Sigmoid colon (tissue), 7 donors: ENCODE measurements around the gene DBNDD1. TPM values are rescaled to one million over a fixed set of nuclear protein-coding genes. Genes with fewer than 3 reads are reported as not detected.
"Not testable (repeated sequence)": the region's sequence is repeated elsewhere in the genome, so short reads cannot be mapped to it uniquely, and the experiment has no call there.

Experiments used
- DNase-seq: peaks from one replicate; pipeline ENCODE4 v3.0.0-alpha.2; 2019
- H3K27ac ChIP-seq, 4 donors: fragments of 200-600 bp; sonication (generic); one replicate each; pipeline ENCODE4 v1.5.1; 2016 to 2019; ENCODE audit warnings: mild to moderate bottlenecking in 1 of 4
- H3K27me3 ChIP-seq, 3 donors: fragments of 200-600 bp; sonication (generic); one replicate each; pipeline ENCODE4 v1.5.1; 2019; ENCODE audit warnings: mild to moderate bottlenecking in 1 of 3
- H3K36me3 ChIP-seq, 4 donors: fragments of 200-600 bp; sonication (generic); one replicate each; pipeline ENCODE4 v1.5.1; 2016 to 2019
- H3K4me1 ChIP-seq, 4 donors: fragments of 200-600 bp; sonication (generic); one replicate each; pipeline ENCODE4 v1.5.1; 2017 to 2019
- H3K4me3 ChIP-seq, 4 donors: fragments of 200-600 bp; sonication (generic); one replicate each; pipeline ENCODE4 v1.5.1; 2017 to 2019; ENCODE audit warnings: mild to moderate bottlenecking in 2 of 4, moderate library complexity in 1 of 4
- H3K9me3 ChIP-seq, 4 donors: fragments of 200-600 bp in 3 of 4; sonication (generic) in 3 of 4; one replicate each; pipeline versions ENCODE4 v1.5.1 to v1.6.1; 2013 to 2019
- EP300 ChIP-seq, 4 donors: sonication (generic); formaldehyde crosslinking; IDR thresholded peaks; one replicate each; pipeline ENCODE4 v1.6.1; 2017; ENCODE audit warnings: antibody characterized with exemption in 4 of 4
- POLR2A ChIP-seq, 2 donors: fragments of 450-650 bp; IDR thresholded peaks; one replicate each; pipeline ENCODE4 v1.6.1; 2016; ENCODE audit warnings: antibody characterized with exemption in 2 of 2, mild to moderate bottlenecking in 2 of 2, moderate library complexity in 2 of 2
- POLR2AphosphoS5 ChIP-seq, 4 donors: sonication (generic); formaldehyde crosslinking; IDR thresholded peaks; one replicate each; pipeline ENCODE4 v1.6.1; 2017; ENCODE audit warnings: antibody characterized with exemption in 4 of 4
- WGBS, 2 donors: extraction: QIAGEN DNeasy Blood & Tissue Kit; methylation state at CpG; one replicate each; pipeline ENCODE4 v1.1.7; 2013; 5-methylcytosine and 5-hydroxymethylcytosine counted together
- intact Hi-C: fragments of 100-400 bp; cut with DNase I; formaldehyde crosslinking; loops from one replicate; pipeline ENCODE4 v1.15.1; 2023
- polyA plus RNA-seq, 3 donors: library from polyadenylated mRNA; stranded (reverse); fragments of 200-250 nt; gene quantifications; one replicate each; pipeline ENCODE4 v1.2.3, GENCODE V29; 2013
- total RNA-seq, 4 donors: library from RNA; depleted of rRNA; stranded (reverse); fragments of >200 nt; gene quantifications; one replicate each; pipeline ENCODE4 v1.1.0, GENCODE V29; 2016
- TF ChIP-seq, protein P1 (sequence below), 4 experiments: fragments of 450-650 bp in 3 of 4; fragments of 200-600 bp in 1 of 4; IDR thresholded peaks; one replicate each; pipeline ENCODE4 v1.5.1; 2016 to 2019; ENCODE audit warnings: antibody characterized with exemption in 4 of 4, mild to moderate bottlenecking in 3 of 4, moderate library complexity in 2 of 4
- donor health status: healthy with polysubstance abuse.
- donor health status: Bipolar disorder and iron deficiency.
- donor health status: healthy.

Gene DBNDD1
- total and polyA plus RNA-seq, 7 donors = 1.4 to 5.0 (median 3.3) TPM; not detected in 1

DNA sequence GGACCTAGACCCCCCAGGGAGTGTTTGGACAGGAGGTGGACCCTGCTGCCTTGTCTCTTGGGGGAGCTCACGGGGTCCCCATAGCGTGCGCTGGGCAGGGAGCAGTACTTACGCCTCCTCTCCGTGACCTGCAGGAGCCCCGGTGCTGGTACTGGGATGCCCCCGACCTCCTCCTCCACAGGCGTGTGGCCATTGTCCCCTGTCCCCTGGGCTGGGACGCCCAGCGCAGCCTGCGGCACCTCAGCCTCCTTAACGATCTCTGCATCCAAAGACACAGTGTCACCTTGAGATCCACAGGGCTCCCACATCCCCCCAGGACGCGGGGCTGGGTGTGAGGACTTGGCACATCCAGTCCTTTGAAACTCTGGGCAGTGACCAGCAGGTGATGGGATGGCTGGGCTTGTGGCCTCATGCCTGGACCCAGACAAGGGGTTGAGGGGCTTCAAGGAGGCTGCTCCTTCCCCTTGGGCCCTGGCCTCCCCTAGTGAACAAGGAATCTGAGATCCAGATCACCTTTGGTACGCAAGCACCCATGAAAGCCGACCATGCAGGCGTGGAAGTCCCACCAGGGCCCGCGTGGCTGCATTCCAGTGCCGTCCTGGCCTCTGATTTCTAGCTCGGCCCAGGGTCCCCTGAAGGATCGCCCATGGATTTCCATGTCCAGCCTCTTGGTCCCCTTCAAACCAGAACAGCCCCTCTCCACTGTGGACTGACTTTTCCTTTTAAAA, 9.9 kb downstream of the DBNDD1 start:
- 84 to 89% methylated on average over 22 of the region's 22 CpGs for WGBS, 2 donors
- H3K27me3 ChIP-seq = no peaks in the 10 kb centered on the region
- no peaks in the 10 kb centered on the region for H3K9me3 ChIP-seq
- H3K4me3 ChIP-seq = no peak overlapping the region
- TF ChIP-seq, protein P1, sequence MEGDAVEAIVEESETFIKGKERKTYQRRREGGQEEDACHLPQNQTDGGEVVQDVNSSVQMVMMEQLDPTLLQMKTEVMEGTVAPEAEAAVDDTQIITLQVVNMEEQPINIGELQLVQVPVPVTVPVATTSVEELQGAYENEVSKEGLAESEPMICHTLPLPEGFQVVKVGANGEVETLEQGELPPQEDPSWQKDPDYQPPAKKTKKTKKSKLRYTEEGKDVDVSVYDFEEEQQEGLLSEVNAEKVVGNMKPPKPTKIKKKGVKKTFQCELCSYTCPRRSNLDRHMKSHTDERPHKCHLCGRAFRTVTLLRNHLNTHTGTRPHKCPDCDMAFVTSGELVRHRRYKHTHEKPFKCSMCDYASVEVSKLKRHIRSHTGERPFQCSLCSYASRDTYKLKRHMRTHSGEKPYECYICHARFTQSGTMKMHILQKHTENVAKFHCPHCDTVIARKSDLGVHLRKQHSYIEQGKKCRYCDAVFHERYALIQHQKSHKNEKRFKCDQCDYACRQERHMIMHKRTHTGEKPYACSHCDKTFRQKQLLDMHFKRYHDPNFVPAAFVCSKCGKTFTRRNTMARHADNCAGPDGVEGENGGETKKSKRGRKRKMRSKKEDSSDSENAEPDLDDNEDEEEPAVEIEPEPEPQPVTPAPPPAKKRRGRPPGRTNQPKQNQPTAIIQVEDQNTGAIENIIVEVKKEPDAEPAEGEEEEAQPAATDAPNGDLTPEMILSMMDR (IDR thresholded peaks at IDR 0.05) = no peak
- TF ChIP-seq POLR2A (IDR thresholded peaks at IDR 0.05) (no peak), EP300 (IDR thresholded peaks at IDR 0.05) (no peak), POLR2AphosphoS5 (IDR thresholded peaks at IDR 0.05) (no peak)
- DNase-seq = no peak
- no peaks in the 10 kb centered on the region for H3K36me3 ChIP-seq
- no peaks in the 10 kb centered on the region for H3K4me1 ChIP-seq
- intact Hi-C loops = no loop called here
- no peak overlapping the region for H3K27ac ChIP-seq

DNA sequence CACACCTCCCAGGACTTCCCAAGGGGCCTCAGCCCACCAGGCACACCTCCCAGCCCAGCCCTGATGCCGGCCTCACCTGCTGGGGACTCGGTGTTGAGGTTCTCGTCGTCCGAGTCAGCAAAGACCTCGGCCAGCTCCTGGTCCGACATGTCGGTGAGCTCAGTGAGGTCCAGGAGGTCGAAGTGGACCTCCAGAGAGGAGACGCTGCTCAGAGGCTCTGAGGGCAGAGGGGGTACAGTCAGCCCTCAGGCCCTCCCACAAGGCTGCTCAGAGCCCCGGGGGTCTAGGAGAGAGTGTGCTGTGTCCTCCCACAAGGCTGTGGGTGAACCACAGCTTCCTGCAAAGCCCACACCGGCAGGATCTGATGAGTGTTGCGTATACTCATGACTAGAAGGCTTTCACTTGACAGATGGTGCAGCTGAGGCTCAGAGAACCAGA, 10.5 kb downstream of the DBNDD1 start:
- H3K4me3 ChIP-seq = no peak overlapping the region
- H3K27me3 ChIP-seq = no peaks in the 10 kb centered on the region
- H3K36me3 ChIP-seq = no peaks in the 10 kb centered on the region
- DNase-seq = no peak
- intact Hi-C loops = no loop called here
- no peaks in the 10 kb centered on the region for H3K4me1 ChIP-seq
- 47 to 83% methylated on average over 13 of the region's 13 CpGs for whole genome bisulfite sequencing, 2 donors
- TF ChIP-seq POLR2AphosphoS5 (IDR thresholded peaks at IDR 0.05) (no peak), EP300 (IDR thresholded peaks at IDR 0.05) (no peak), POLR2A (IDR thresholded peaks at IDR 0.05) (no peak)
- TF ChIP-seq, protein P1 (IDR thresholded peaks at IDR 0.05) = no peak
- no peaks in the 10 kb centered on the region for H3K9me3 ChIP-seq
- no peak overlapping the region for H3K27ac ChIP-seq

DNA sequence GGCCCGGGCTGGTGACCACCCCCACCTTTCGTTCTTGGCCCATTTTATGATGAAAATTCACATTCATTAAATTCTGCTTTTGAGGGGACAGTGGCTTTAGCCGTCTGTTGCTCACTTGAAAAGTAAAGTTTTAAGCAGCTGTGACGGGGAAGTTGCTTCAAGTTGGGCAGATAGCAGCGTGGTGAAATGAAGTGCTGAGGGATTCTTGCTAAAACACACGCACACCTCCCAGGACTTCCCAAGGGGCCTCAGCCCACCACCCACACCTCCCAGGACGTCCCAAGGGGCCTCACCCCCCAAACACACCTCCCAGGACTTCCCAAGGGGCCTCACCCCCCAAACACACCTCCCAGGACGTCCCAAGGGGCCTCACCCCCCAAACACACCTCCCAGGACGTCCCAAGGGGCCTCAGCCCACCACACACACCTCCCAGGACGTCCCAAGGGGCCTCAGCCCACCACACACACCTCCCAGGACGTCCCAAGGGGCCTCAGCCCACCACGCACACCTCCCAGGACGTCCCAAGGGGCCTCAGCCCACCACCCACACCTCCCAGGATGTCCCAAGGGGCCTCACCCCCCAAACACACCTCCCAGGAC, 11.5 kb downstream of the DBNDD1 start:
- DNase-seq, H3K9me3 ChIP-seq, intact Hi-C loops, H3K36me3 ChIP-seq, H3K27ac ChIP-seq, H3K4me3 ChIP-seq, H3K4me1 ChIP-seq, H3K27me3 ChIP-seq: not testable (repeated sequence)
- 62 to 75% methylated on average over 13 of the region's 13 CpGs for WGBS, 2 donors

DNA sequence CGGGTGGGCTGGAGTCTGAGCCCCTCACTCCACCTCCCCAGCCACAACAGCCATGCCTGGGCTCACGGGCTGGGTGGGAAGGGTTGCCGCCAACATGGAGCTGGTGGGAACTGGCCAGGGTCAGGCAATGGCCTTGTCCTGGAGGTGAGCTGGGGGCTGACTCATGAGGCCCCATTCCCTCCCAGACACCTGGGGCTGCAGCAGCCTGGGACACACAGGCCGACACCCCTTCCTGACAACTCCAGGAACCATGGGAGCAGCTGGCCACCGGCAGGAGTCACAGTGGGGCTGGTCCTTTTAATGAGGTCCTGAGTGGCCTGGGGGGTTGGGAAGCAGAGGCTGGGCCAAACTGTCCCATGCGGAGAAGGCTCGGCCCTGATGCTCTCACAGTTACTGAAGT, 12.2 kb downstream of the DBNDD1 start:
- intact Hi-C loops = no loop called here
- Histone ChIP-seq H3K4me3 (no peak overlapping the region), H3K27me3 (no peaks in the 10 kb centered on the region), H3K36me3 (no peaks in the 10 kb centered on the region), H3K9me3 (no peaks in the 10 kb centered on the region), H3K27ac (no peak overlapping the region), H3K4me1 (no peaks in the 10 kb centered on the region)
- TF ChIP-seq EP300 (IDR thresholded peaks at IDR 0.05) (no peak), POLR2AphosphoS5 (IDR thresholded peaks at IDR 0.05) (no peak), POLR2A (IDR thresholded peaks at IDR 0.05) (no peak)
- TF ChIP-seq, protein P1 (IDR thresholded peaks at IDR 0.05) = no peak
- DNase-seq = no peak
- WGBS, 2 donors = 86 to 88% methylated on average over 7 of the region's 7 CpGs

DNA sequence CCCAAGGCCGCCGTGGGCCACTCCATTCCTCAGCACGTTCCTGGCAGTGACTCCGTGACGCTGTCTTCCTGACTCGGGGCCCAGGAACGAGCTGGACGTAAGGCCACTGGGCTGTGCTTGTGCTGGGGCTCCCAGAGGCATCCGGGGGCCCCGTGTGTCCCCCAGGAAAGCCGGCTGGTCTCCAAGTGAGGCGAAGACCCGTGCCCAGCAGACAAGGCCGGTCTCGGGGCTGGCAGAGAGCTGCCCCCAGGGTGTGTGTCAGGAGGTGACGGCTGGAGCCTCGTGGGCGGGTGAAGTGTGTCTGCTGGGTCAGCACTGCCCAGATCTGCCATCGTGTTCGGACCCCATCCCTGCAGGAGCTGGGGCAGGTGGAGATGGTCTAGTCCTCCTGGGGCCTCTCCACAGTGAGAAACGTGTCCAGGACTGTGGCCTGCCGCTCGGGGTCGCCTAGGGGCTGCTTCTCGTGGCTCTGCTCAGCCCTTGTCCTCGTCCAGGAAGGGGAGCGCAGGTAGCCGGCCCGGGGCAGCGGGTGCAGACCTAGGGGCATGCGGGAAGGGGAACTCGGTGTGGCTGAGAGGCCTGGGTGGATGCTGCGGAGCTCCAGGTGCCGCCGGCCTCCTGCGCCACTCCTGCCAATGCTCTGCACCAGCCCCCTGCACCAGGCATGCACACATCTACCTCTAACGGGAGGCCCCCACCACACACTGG, 13.1 kb downstream of the DBNDD1 start:
- TF ChIP-seq EP300 (IDR thresholded peaks at IDR 0.05) (no peak), POLR2A (IDR thresholded peaks at IDR 0.05) (no peak), POLR2AphosphoS5 (IDR thresholded peaks at IDR 0.05) (no peak)
- TF ChIP-seq, protein P1 (IDR thresholded peaks at IDR 0.05) = no peak
- intact Hi-C loops = no loop called here
- no peak for DNase-seq
- no peaks in the 10 kb centered on the region for H3K27me3 ChIP-seq
- H3K4me1 ChIP-seq = no peaks in the 10 kb centered on the region
- no peaks in the 10 kb centered on the region for H3K9me3 ChIP-seq
- no peak overlapping the region for H3K27ac ChIP-seq
- no peak overlapping the region for H3K4me3 ChIP-seq
- no peaks in the 10 kb centered on the region for H3K36me3 ChIP-seq
- WGBS, 2 donors = 94 to 96% methylated on average over 37 of the region's 37 CpGs
